Sigmoid colon (tissue), 7 donors: ENCODE data around the gene KIRREL3. TPM values are rescaled to one million over a fixed set of nuclear protein-coding genes. Genes with fewer than 3 reads are reported as not detected.

Experiments used
- DNase-seq: peaks from one replicate; pipeline ENCODE4 v3.0.0-alpha.2; 2019
- H3K27ac ChIP-seq, 4 donors: fragments of 200-600 bp; sonication (generic); one replicate each; pipeline ENCODE4 v1.5.1; 2016 to 2019; ENCODE audit warnings: mild to moderate bottlenecking in 1 of 4
- H3K27me3 ChIP-seq, 3 donors: fragments of 200-600 bp; sonication (generic); one replicate each; pipeline ENCODE4 v1.5.1; 2019; ENCODE audit warnings: mild to moderate bottlenecking in 1 of 3
- H3K36me3 ChIP-seq, 4 donors: fragments of 200-600 bp; sonication (generic); one replicate each; pipeline ENCODE4 v1.5.1; 2016 to 2019
- H3K4me1 ChIP-seq, 4 donors: fragments of 200-600 bp; sonication (generic); one replicate each; pipeline ENCODE4 v1.5.1; 2017 to 2019
- H3K4me3 ChIP-seq, 4 donors: fragments of 200-600 bp; sonication (generic); one replicate each; pipeline ENCODE4 v1.5.1; 2017 to 2019; ENCODE audit warnings: mild to moderate bottlenecking in 2 of 4, moderate library complexity in 1 of 4
- H3K9me3 ChIP-seq, 4 donors: fragments of 200-600 bp in 3 of 4; sonication (generic) in 3 of 4; one replicate each; pipeline versions ENCODE4 v1.5.1 to v1.6.1; 2013 to 2019
- CTCF ChIP-seq, 4 experiments: fragments of 450-650 bp in 3 of 4; fragments of 200-600 bp in 1 of 4; IDR thresholded peaks; one replicate each; pipeline ENCODE4 v1.5.1; 2016 to 2019; ENCODE audit warnings: antibody characterized with exemption in 4 of 4, mild to moderate bottlenecking in 3 of 4, moderate library complexity in 2 of 4
- EP300 ChIP-seq, 4 donors: sonication (generic); formaldehyde crosslinking; IDR thresholded peaks; one replicate each; pipeline ENCODE4 v1.6.1; 2017; ENCODE audit warnings: antibody characterized with exemption in 4 of 4
- POLR2A ChIP-seq, 2 donors: fragments of 450-650 bp; IDR thresholded peaks; one replicate each; pipeline ENCODE4 v1.6.1; 2016; ENCODE audit warnings: antibody characterized with exemption in 2 of 2, mild to moderate bottlenecking in 2 of 2, moderate library complexity in 2 of 2
- POLR2AphosphoS5 ChIP-seq, 4 donors: sonication (generic); formaldehyde crosslinking; IDR thresholded peaks; one replicate each; pipeline ENCODE4 v1.6.1; 2017; ENCODE audit warnings: antibody characterized with exemption in 4 of 4
- WGBS, 2 donors: extraction: QIAGEN DNeasy Blood & Tissue Kit; methylation state at CpG; one replicate each; pipeline ENCODE4 v1.1.7; 2013; 5-methylcytosine and 5-hydroxymethylcytosine counted together
- intact Hi-C: fragments of 100-400 bp; cut with DNase I; formaldehyde crosslinking; loops from one replicate; pipeline ENCODE4 v1.15.1; 2023
- polyA plus RNA-seq, 3 donors: library from polyadenylated mRNA; stranded (reverse); fragments of 200-250 nt; gene quantifications; one replicate each; pipeline ENCODE4 v1.2.3, GENCODE V29; 2013
- total RNA-seq, 4 donors: library from RNA; depleted of rRNA; stranded (reverse); fragments of >200 nt; gene quantifications; one replicate each; pipeline ENCODE4 v1.1.0, GENCODE V29; 2016
- donor health status: healthy with polysubstance abuse.
- donor health status: Bipolar disorder and iron deficiency.
- donor health status: healthy.

Gene KIRREL3
- total and polyA plus RNA-seq, 7 donors = under 0.01 to 3.3 (median 1.0) TPM

- H3K27ac ChIP-seq = no peak overlapping the region
- intact Hi-C loops = no loop called here
- WGBS, 2 donors = 54 to 71% methylated on average over 4 of the region's 4 CpGs
Observed at GRCh38 chr11:126732981-126733380, 267.6 kb downstream of the KIRREL3 start.

GRCh38 chr11:126731576-126732142 lies 268.9 kb downstream of the KIRREL3 start:
- no peaks in the 10 kb centered on the region for H3K36me3 ChIP-seq
- H3K9me3 ChIP-seq = no peaks in the 10 kb centered on the region
- intact Hi-C loops = no loop called here
- no peak overlapping the region for H3K4me3 ChIP-seq
- H3K27ac ChIP-seq = no peak overlapping the region
- H3K4me1 ChIP-seq = no peaks in the 10 kb centered on the region
- no peak for TF ChIP-seq POLR2A (IDR thresholded peaks at IDR 0.05)
- TF ChIP-seq EP300 (IDR thresholded peaks at IDR 0.05) = no peak
- TF ChIP-seq POLR2AphosphoS5 (IDR thresholded peaks at IDR 0.05) = no peak
- TF ChIP-seq CTCF (IDR thresholded peaks at IDR 0.05) = no peak
- DNase-seq = no peak
- WGBS, 2 donors = 46% methylated on average over 4 of the region's 4 CpGs
- H3K27me3 ChIP-seq = no peaks in the 10 kb centered on the region

More at GRCh38 chr11:126732981-126733380, 267.6 kb downstream of the KIRREL3 start:
- no peak overlapping the region for H3K4me3 ChIP-seq
- H3K36me3 ChIP-seq = no peaks in the 10 kb centered on the region
- H3K9me3 ChIP-seq = no peaks in the 10 kb centered on the region
- H3K27me3 ChIP-seq = no peaks in the 10 kb centered on the region
- DNase-seq = no peak
- TF ChIP-seq CTCF (IDR thresholded peaks at IDR 0.05) = no peak
- no peak for TF ChIP-seq POLR2AphosphoS5 (IDR thresholded peaks at IDR 0.05)
- no peak for TF ChIP-seq POLR2A (IDR thresholded peaks at IDR 0.05)
- no peak for TF ChIP-seq EP300 (IDR thresholded peaks at IDR 0.05)
- no peaks in the 10 kb centered on the region for H3K4me1 ChIP-seq

- Histone ChIP-seq H3K27ac (no peak overlapping the region), H3K36me3 (no peaks in the 10 kb centered on the region), H3K4me1 (no peaks in the 10 kb centered on the region), H3K4me3 (no peak overlapping the region), H3K9me3 (no peaks in the 10 kb centered on the region), H3K27me3 (no peaks in the 10 kb centered on the region)
- no peak for DNase-seq
- no peak for TF ChIP-seq CTCF (IDR thresholded peaks at IDR 0.05)
- no peak for TF ChIP-seq POLR2A (IDR thresholded peaks at IDR 0.05)
- TF ChIP-seq POLR2AphosphoS5 (IDR thresholded peaks at IDR 0.05) = no peak
- no peak for TF ChIP-seq EP300 (IDR thresholded peaks at IDR 0.05)
- 69 to 77% methylated on average over 5 of the region's 5 CpGs for WGBS, 2 donors
- intact Hi-C loops = no loop called here
Observed at GRCh38 chr11:126727381-126727780, 273.2 kb downstream of the KIRREL3 start.

- no peaks in the 10 kb centered on the region for H3K4me1 ChIP-seq
- no peak for DNase-seq
- no peaks in the 10 kb centered on the region for H3K27me3 ChIP-seq
- TF ChIP-seq CTCF (IDR thresholded peaks at IDR 0.05) (no peak), EP300 (IDR thresholded peaks at IDR 0.05) (no peak), POLR2AphosphoS5 (IDR thresholded peaks at IDR 0.05) (no peak), POLR2A (IDR thresholded peaks at IDR 0.05) (no peak)
- intact Hi-C loops = no loop called here
- no peak overlapping the region for H3K27ac ChIP-seq
- H3K36me3 ChIP-seq = no peaks in the 10 kb centered on the region
- no peaks in the 10 kb centered on the region for H3K9me3 ChIP-seq
- no peak overlapping the region for H3K4me3 ChIP-seq
- WGBS, 2 donors = 88 to 92% methylated on average over 7 of the region's 7 CpGs
Observed at GRCh38 chr11:126725521-126725920, 275.0 kb downstream of the KIRREL3 start.

- WGBS, 2 donors = 66 to 85% methylated on average over 5 of the region's 5 CpGs
- DNase-seq = no peak
- intact Hi-C loops = no loop called here
- Histone ChIP-seq H3K36me3 (no peaks in the 10 kb centered on the region), H3K4me1 (no peaks in the 10 kb centered on the region), H3K9me3 (no peaks in the 10 kb centered on the region), H3K27ac (no peak overlapping the region), H3K27me3 (no peaks in the 10 kb centered on the region), H3K4me3 (no peak overlapping the region)
- TF ChIP-seq POLR2A (IDR thresholded peaks at IDR 0.05) (no peak), POLR2AphosphoS5 (IDR thresholded peaks at IDR 0.05) (no peak)
Observed at GRCh38 chr11:126725043-126725442, 275.5 kb downstream of the KIRREL3 start.
